Endothelial cell of umbilical vein (primary cell): ENCODE data around the gene MINDY4. TPM values are rescaled to one million over a fixed set of nuclear protein-coding genes. Genes with fewer than 3 reads are reported as not detected.

ENCODE experiments used
- BruUV-seq: library from RNA; stranded (reverse); fragments of 400-500 nt; replicated peaks from 2 replicates; lab custom pipeline; 2021; lab: Mats Ljungman, UMichigan
- CTCF ChIA-PET: fragments of 300-600, 350-600 bp; sonication (Branson Sonifier 250); formaldehyde crosslinking; loops from one replicate; lab custom pipeline; 2021; ENCODE audit warnings: antibody characterized with exemption, inconsistent platforms; lab: Charles Lee
- POLR2A ChIA-PET: fragments of 300-600, 350-600 bp; sonication (Branson Sonifier 250); formaldehyde crosslinking; loops from one replicate; lab custom pipeline; 2021; ENCODE audit warnings: antibody characterized with exemption, inconsistent platforms; lab: Charles Lee
- DNase-seq: peaks from one replicate; pipeline ENCODE4 v3.0.0-alpha.2; 2011; ENCODE audit warnings: low read depth, low spot score
- FAIRE-seq: peaks from 2 replicates; lab custom pipeline; 2011; peaks lifted over from hg19 to GRCh38; lab: Jason Lieb, UNC
- H2AFZ ChIP-seq: 2 replicates; pipeline ENCODE4 v1.6.0; 2012; ENCODE audit warnings: low read depth, low read length, control low read depth, inconsistent platforms
- H3K27ac ChIP-seq: 2 replicates; pipeline ENCODE4 v1.5.1; 2011; ENCODE audit warnings: low read depth, mild to moderate bottlenecking, control low read depth, low read length, moderate library complexity; ENCODE audit not compliant: insufficient read depth
- H3K27me3 ChIP-seq, 2 experiments: 2 replicates each; pipeline versions ENCODE4 v1.6.0 to v1.6.1; 2011; ENCODE audit warnings: low read length in 2 of 2, mixed read lengths in 1 of 2; ENCODE audit not compliant: control insufficient read depth in 2 of 2, insufficient read depth in 2 of 2
- H3K36me3 ChIP-seq, 2 experiments: 2 replicates in 1 of 2; 3 replicates in 1 of 2; pipeline ENCODE4 v1.5.1; 2011; ENCODE audit warnings: low read length in 2 of 2, mild to moderate bottlenecking in 1 of 2, moderate library complexity in 1 of 2; ENCODE audit not compliant: control insufficient read depth in 2 of 2, insufficient read depth in 2 of 2; ENCODE audit errors: extremely low read depth in 1 of 2
- H3K4me1 ChIP-seq: 3 replicates; pipeline ENCODE4 v1.5.1; 2011; ENCODE audit warnings: mild to moderate bottlenecking, low read length; ENCODE audit not compliant: control insufficient read depth, insufficient read depth; ENCODE audit errors: extremely low read depth
- H3K4me2 ChIP-seq: 2 replicates; pipeline ENCODE4 v1.6.1; 2011; ENCODE audit warnings: low read length, control low read depth, mixed read lengths; ENCODE audit not compliant: insufficient read depth
- H3K4me3 ChIP-seq, 3 experiments: fragments of 200-600 bp in 1 of 3; sonication (generic), shearing (Covaris generic) in 1 of 3; replicated peaks in 1 of 3; 2 replicates each; pipeline ENCODE4 v1.5.1; 2011 to 2016; ENCODE audit warnings: control low read depth in 3 of 3, low read length in 3 of 3, mild to moderate bottlenecking in 2 of 3, inconsistent platforms in 1 of 3, low read depth in 1 of 3, moderate library complexity in 1 of 3; ENCODE audit not compliant: insufficient read depth in 1 of 3
- H3K79me2 ChIP-seq: 2 replicates; pipeline ENCODE4 v1.6.0; 2012; ENCODE audit warnings: low read length, inconsistent platforms; ENCODE audit not compliant: control insufficient read depth, insufficient read depth
- H3K9ac ChIP-seq: replicated peaks from 2 replicates; pipeline ENCODE3; 2011; ENCODE audit warnings: low read length, control low read depth; ENCODE audit not compliant: insufficient read depth; ENCODE audit errors: extremely low read depth
- H3K9me1 ChIP-seq: replicated peaks from 3 replicates; pipeline ENCODE4 v1.6.0; 2011; ENCODE audit warnings: mild to moderate bottlenecking, low read length; ENCODE audit not compliant: control insufficient read depth, insufficient read depth; ENCODE audit errors: extremely low read depth
- H3K9me3 ChIP-seq: replicated peaks from 2 replicates; pipeline ENCODE4 v1.5.1; 2012; ENCODE audit warnings: low read length, inconsistent platforms; ENCODE audit not compliant: control insufficient read depth, insufficient read depth
- H4K20me1 ChIP-seq: replicated peaks from 2 replicates; pipeline ENCODE3; 2011; ENCODE audit warnings: mild to moderate bottlenecking, low read length; ENCODE audit not compliant: control insufficient read depth, insufficient read depth; ENCODE audit errors: extremely low read depth
- EZH2 ChIP-seq: IDR thresholded peaks from 2 replicates; pipeline ENCODE4 v1.6.1; 2012; ENCODE audit warnings: borderline replicate concordance, low read depth, mild to moderate bottlenecking, moderate library complexity, low read length, inconsistent platforms; ENCODE audit not compliant: severe bottlenecking
- FOS ChIP-seq: IDR thresholded peaks from 2 replicates; pipeline ENCODE4 v1.6.1; 2011; ENCODE audit warnings: mild to moderate bottlenecking, low read length, moderate library complexity, borderline replicate concordance; ENCODE audit not compliant: insufficient read depth
- GATA2 ChIP-seq: IDR thresholded peaks from 2 replicates; pipeline ENCODE4 v1.7.0; 2011; ENCODE audit warnings: low read depth, mild to moderate bottlenecking, moderate library complexity, mixed read lengths, low read length; ENCODE audit not compliant: insufficient read length, insufficient read depth
- JUN ChIP-seq: IDR thresholded peaks from 2 replicates; pipeline ENCODE4 v1.6.1; 2011; ENCODE audit warnings: borderline replicate concordance, low read depth; ENCODE audit not compliant: insufficient read length, insufficient read depth
- MYC ChIP-seq: IDR thresholded peaks from one replicate; pipeline ENCODE4 v1.6.1; 2011; ENCODE audit warnings: mild to moderate bottlenecking, low read depth, low read length
- POLR2A ChIP-seq: IDR thresholded peaks from 2 replicates; pipeline ENCODE4 v1.6.1; 2012; ENCODE audit warnings: low read depth, mild to moderate bottlenecking, control low read depth, low read length
- POLR2AphosphoS5 ChIP-seq: IDR thresholded peaks from 2 replicates; pipeline ENCODE4 v1.6.1; 2012; ENCODE audit warnings: low read depth, mild to moderate bottlenecking, control low read depth, low read length, moderate library complexity; ENCODE audit not compliant: insufficient read depth
- dilution Hi-C: fragments of 300-500 bp; cut with MboI; formaldehyde crosslinking; loops from one replicate; pipeline ENCODE4 v1.15.0; 2019; ENCODE audit warnings: low sequenced_read_pairs; ENCODE audit not compliant: extremely low pct_ligation_motif_present
- intact Hi-C: fragments of 100-400 bp; cut with micrococcal nuclease; formaldehyde crosslinking; loops from one replicate; pipeline ENCODE4 v1.10.0; 2022
- polyA plus RNA-seq, 4 experiments: library from polyadenylated mRNA; depleted of rRNA in 3 of 4; stranded (reverse) in 3 of 4; unstranded in 1 of 4; fragments of >200 nt; gene quantifications; 2 replicates each; pipeline versions ENCODE4 v1.2.1 to v1.2.3, GENCODE V29; 2011 to 2012; ENCODE audit warnings: missing spikeins in 1 of 4
- total RNA-seq: library from RNA; stranded (reverse); gene quantifications from 2 replicates; pipeline ENCODE4 v1.2.3, GENCODE V29; 2021
- TF ChIP-seq, protein P1 (sequence below), 2 donors: IDR thresholded peaks; 1 replicate in 1 of 2; 2 replicates in 1 of 2; pipeline ENCODE4 v1.5.1; 2011; ENCODE audit warnings: low read length in 2 of 2, mild to moderate bottlenecking in 2 of 2, moderate library complexity in 2 of 2, control low read depth in 1 of 2, inconsistent platforms in 1 of 2, low read depth in 1 of 2; ENCODE audit not compliant: insufficient read depth in 1 of 2; ENCODE audit errors: extremely low read depth in 1 of 2
- TF ChIP-seq, protein P2 (sequence below): IDR thresholded peaks from 2 replicates; pipeline ENCODE4 v1.6.1; 2011; ENCODE audit not compliant: insufficient read depth, insufficient read length

Gene MINDY4
- total and polyA plus RNA-seq, 2 donors (not counting 3 experiments of a cell fraction or from before 2014, with no cell fraction given): 2.2 to 4.7 TPM

DNA sequence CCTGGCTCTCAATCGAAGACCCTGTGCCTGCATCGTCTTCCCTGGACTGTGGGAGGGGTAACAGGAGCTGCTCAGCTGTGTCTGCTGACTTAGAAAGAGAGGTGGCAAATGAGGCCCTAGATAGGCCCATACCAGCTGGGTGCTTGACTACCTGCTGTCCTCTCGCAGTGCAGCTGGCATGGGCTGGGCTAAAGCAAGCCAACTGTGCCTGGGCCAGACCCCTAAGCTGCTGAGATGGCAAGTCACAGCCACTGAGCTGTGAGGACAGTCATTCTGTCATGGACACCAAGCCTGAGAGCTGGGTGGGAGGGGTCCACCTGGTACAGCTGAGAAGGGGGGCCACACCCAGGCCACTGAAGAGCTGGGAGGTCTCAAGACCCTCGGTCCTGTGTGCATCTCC is 94.6 kb downstream of the MINDY4 start:
- intact Hi-C loops (no loop called here), dilution Hi-C loops (no loop called here)
- BruUV-seq: no TSS peak
- no peaks in the 10 kb centered on the region for H3K36me3 ChIP-seq
- H3K4me2 ChIP-seq: no peak overlapping the region
- no peaks in the 10 kb centered on the region for H3K9me1 ChIP-seq
- FAIRE-seq: no peak
- POLR2A ChIA-PET: no interaction called here
- no peaks in the 10 kb centered on the region for H3K79me2 ChIP-seq
- CTCF ChIA-PET: interaction anchor here (0.7 to 0.9 kb wide), 2 partner anchors 59 to 73 kb away, joined by 3 read pairs; no protein-coding TSS in a partner anchor
- no peak overlapping the region for H3K9ac ChIP-seq
- no peak overlapping the region for H3K4me3 ChIP-seq
- no peak for TF ChIP-seq MYC
- no peak for TF ChIP-seq JUN
- no peak for TF ChIP-seq POLR2AphosphoS5
- DNase-seq: no peak
- peaks cover 19% of the 10 kb centered on the region for H3K4me1 ChIP-seq
- H3K27me3 ChIP-seq: no peaks in the 10 kb centered on the region
- no peak overlapping the region for H3K27ac ChIP-seq
- H4K20me1 ChIP-seq: no peaks in the 10 kb centered on the region
- H3K9me3 ChIP-seq: no peaks in the 10 kb centered on the region
- H2AFZ ChIP-seq: no peak overlapping the region

DNA sequence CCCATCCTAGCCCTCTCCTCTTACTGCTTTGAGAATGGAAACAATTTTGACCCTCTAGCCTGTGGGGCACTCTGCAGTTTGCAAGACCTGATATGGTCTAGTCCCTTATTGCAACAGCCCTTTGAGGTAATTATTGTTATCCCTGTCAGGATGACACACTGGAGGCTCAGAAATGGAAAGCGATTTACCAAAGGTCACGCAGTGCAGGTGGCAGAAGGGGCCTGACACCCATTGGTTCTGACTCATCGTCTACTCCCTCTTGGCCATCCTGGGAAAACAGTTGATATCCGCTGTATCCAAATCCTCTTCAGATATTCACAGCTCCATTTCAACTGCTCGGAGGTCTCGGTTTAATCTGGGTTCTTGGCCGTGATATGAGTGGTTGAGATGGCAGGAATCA is 95.7 kb downstream of the MINDY4 start:
- H4K20me1 ChIP-seq: no peaks in the 10 kb centered on the region
- intact Hi-C loops: no loop called here
- H3K4me1 ChIP-seq: peaks cover 19% of the 10 kb centered on the region
- H3K4me2 ChIP-seq: no peak overlapping the region
- FAIRE-seq: no peak
- CTCF ChIA-PET: interaction anchor here (1.1 kb wide), 1 partner anchor 51 kb away, joined by 3 read pairs; no protein-coding TSS in a partner anchor
- DNase-seq: peak; percentile 19
- no peak overlapping the region for H2AFZ ChIP-seq
- H3K9me1 ChIP-seq: no peaks in the 10 kb centered on the region
- BruUV-seq: no TSS peak
- TF ChIP-seq POLR2A (no peak), JUN (no peak), EZH2 (no peak), POLR2AphosphoS5 (no peak), GATA2 (no peak), FOS (no peak), MYC (no peak)
- TF ChIP-seq, protein P1, sequence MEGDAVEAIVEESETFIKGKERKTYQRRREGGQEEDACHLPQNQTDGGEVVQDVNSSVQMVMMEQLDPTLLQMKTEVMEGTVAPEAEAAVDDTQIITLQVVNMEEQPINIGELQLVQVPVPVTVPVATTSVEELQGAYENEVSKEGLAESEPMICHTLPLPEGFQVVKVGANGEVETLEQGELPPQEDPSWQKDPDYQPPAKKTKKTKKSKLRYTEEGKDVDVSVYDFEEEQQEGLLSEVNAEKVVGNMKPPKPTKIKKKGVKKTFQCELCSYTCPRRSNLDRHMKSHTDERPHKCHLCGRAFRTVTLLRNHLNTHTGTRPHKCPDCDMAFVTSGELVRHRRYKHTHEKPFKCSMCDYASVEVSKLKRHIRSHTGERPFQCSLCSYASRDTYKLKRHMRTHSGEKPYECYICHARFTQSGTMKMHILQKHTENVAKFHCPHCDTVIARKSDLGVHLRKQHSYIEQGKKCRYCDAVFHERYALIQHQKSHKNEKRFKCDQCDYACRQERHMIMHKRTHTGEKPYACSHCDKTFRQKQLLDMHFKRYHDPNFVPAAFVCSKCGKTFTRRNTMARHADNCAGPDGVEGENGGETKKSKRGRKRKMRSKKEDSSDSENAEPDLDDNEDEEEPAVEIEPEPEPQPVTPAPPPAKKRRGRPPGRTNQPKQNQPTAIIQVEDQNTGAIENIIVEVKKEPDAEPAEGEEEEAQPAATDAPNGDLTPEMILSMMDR (IDR thresholded peaks at IDR 0.05; ENCODE audit: extremely low read depth in 1 of 2, insufficient read depth in 1 of 2, low read depth in 1 of 2, low read length in 2 of 2): no peak
- TF ChIP-seq, protein P2, sequence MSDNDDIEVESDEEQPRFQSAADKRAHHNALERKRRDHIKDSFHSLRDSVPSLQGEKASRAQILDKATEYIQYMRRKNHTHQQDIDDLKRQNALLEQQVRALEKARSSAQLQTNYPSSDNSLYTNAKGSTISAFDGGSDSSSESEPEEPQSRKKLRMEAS: no peak
- POLR2A ChIA-PET: no interaction called here
- no peak overlapping the region for H3K9ac ChIP-seq
- no peaks in the 10 kb centered on the region for H3K9me3 ChIP-seq
- H3K36me3 ChIP-seq: no peaks in the 10 kb centered on the region
- no peak overlapping the region for H3K4me3 ChIP-seq
- dilution Hi-C loops: no loop called here
- no peak overlapping the region for H3K27ac ChIP-seq
- no peaks in the 10 kb centered on the region for H3K27me3 ChIP-seq
- H3K79me2 ChIP-seq: no peaks in the 10 kb centered on the region
